ENCODE measurements around the gene ARID5B.

The ARID5B gene

GRCh38 chr10:62047228-62047892, 145.9 kb downstream of the ARID5B start:
- no CpG with 5 or more reads among the region's 3 CpGs for WGBS (ENCODE audit: extremely low coverage, insufficient coverage, insufficient read length)
- Histone ChIP-seq H3K9ac (ENCODE audit: low read length) (no peak overlapping the region), H2BK12ac (ENCODE audit: low read length) (no peak overlapping the region), H3K27me3 (ENCODE audit: insufficient read depth, low read length) (no peaks in the 10 kb centered on the region), H2BK5ac (ENCODE audit: low read depth, low read length, poor library complexity) (no peak overlapping the region), H2BK120ac (ENCODE audit: insufficient read depth, low read length, poor library complexity) (no peak overlapping the region), H2AFZ (ENCODE audit: insufficient read depth, low read length, poor library complexity) (no peak overlapping the region), H3K4me3 (ENCODE audit: low read depth, low read length) (no peak overlapping the region), H3K36me3 (ENCODE audit: control insufficient read depth in 1 of 2, insufficient read depth in 2 of 2, low read length in 2 of 2) (peaks cover 2 to 3% of the 10 kb centered on the region in 2 experiments), H4K8ac (ENCODE audit: low read depth, low read length) (no peak overlapping the region), H3K9me3 (ENCODE audit: insufficient read depth, low read depth, low read length) (no peaks in the 10 kb centered on the region), H4K12ac (ENCODE audit: low read depth, low read length) (no peak overlapping the region), H3K4me2 (ENCODE audit: low read length) (no peak overlapping the region), H3K79me1 (ENCODE audit: low read length) (peaks cover 16% of the 10 kb centered on the region), H3K23ac (ENCODE audit: low read length) (no peak overlapping the region), H3K4me1 (ENCODE audit: control insufficient read depth in 1 of 2, insufficient read depth in 2 of 2, low read length in 2 of 2) (peaks cover 11 to 22% of the 10 kb centered on the region in 2 experiments), H2AK5ac (ENCODE audit: low read length) (no peak overlapping the region), H3K27ac (ENCODE audit: low read depth, low read length) (no peak overlapping the region), H3K4ac (ENCODE audit: low read depth, low read length) (no peak overlapping the region), H3K18ac (ENCODE audit: low read length) (no peak overlapping the region), H4K91ac (ENCODE audit: low read depth, low read length) (peak overlapping the region; percentile 22), H3K79me2 (ENCODE audit: control insufficient read depth, insufficient read depth, low read length, poor library complexity) (no peaks in the 10 kb centered on the region), H3K14ac (ENCODE audit: low read length) (no peak overlapping the region)
- no peak for DNase-seq

GRCh38 chr10:62047960-62048383, 146.5 kb downstream of the ARID5B start:
- Histone ChIP-seq H3K4me1 (ENCODE audit: control insufficient read depth in 1 of 2, insufficient read depth in 2 of 2, low read length in 2 of 2) (peaks cover 7 to 19% of the 10 kb centered on the region in 2 experiments), H3K23ac (ENCODE audit: low read length) (no peak overlapping the region), H3K36me3 (ENCODE audit: control insufficient read depth in 1 of 2, insufficient read depth in 2 of 2, low read length in 2 of 2) (peaks cover 4 to 8% of the 10 kb centered on the region in 2 experiments), H2BK5ac (ENCODE audit: low read depth, low read length, poor library complexity) (no peak overlapping the region), H3K27me3 (ENCODE audit: insufficient read depth, low read length) (no peaks in the 10 kb centered on the region), H2BK12ac (ENCODE audit: low read length) (no peak overlapping the region), H3K4me3 (ENCODE audit: low read depth, low read length) (no peak overlapping the region), H3K18ac (ENCODE audit: low read length) (no peak overlapping the region), H3K9ac (ENCODE audit: low read length) (no peak overlapping the region), H2AFZ (ENCODE audit: insufficient read depth, low read length, poor library complexity) (no peak overlapping the region), H2AK5ac (ENCODE audit: low read length) (no peak overlapping the region), H3K79me1 (ENCODE audit: low read length) (peaks cover 13% of the 10 kb centered on the region), H4K91ac (ENCODE audit: low read depth, low read length) (peak overlapping the region; percentile 22), H4K12ac (ENCODE audit: low read depth, low read length) (no peak overlapping the region), H3K14ac (ENCODE audit: low read length) (no peak overlapping the region), H3K4me2 (ENCODE audit: low read length) (no peak overlapping the region), H3K4ac (ENCODE audit: low read depth, low read length) (no peak overlapping the region), H2BK120ac (ENCODE audit: insufficient read depth, low read length, poor library complexity) (no peak overlapping the region), H3K27ac (ENCODE audit: low read depth, low read length) (no peak overlapping the region), H3K79me2 (ENCODE audit: control insufficient read depth, insufficient read depth, low read length, poor library complexity) (no peaks in the 10 kb centered on the region), H4K8ac (ENCODE audit: low read depth, low read length) (no peak overlapping the region), H3K9me3 (ENCODE audit: insufficient read depth, low read depth, low read length) (no peaks in the 10 kb centered on the region)
- whole genome bisulfite sequencing (ENCODE audit: extremely low coverage, insufficient coverage, insufficient read length): no CpG with 5 or more reads among the region's 2 CpGs
- DNase-seq: no peak

- Histone ChIP-seq H2BK12ac (ENCODE audit: low read length) (no peak overlapping the region), H3K4ac (ENCODE audit: low read depth, low read length) (no peak overlapping the region), H3K18ac (ENCODE audit: low read length) (no peak overlapping the region), H3K9ac (ENCODE audit: low read length) (no peak overlapping the region), H3K9me3 (ENCODE audit: insufficient read depth, low read depth, low read length) (no peaks in the 10 kb centered on the region), H3K4me2 (ENCODE audit: low read length) (no peak overlapping the region), H3K4me1 (ENCODE audit: control insufficient read depth in 1 of 2, insufficient read depth in 2 of 2, low read length in 2 of 2) (peaks cover 7 to 17% of the 10 kb centered on the region in 2 experiments), H3K4me3 (ENCODE audit: low read depth, low read length) (no peak overlapping the region), H4K8ac (ENCODE audit: low read depth, low read length) (no peak overlapping the region), H3K79me2 (ENCODE audit: control insufficient read depth, insufficient read depth, low read length, poor library complexity) (no peaks in the 10 kb centered on the region), H2BK120ac (ENCODE audit: insufficient read depth, low read length, poor library complexity) (no peak overlapping the region), H3K79me1 (ENCODE audit: low read length) (peaks cover 13% of the 10 kb centered on the region), H2AFZ (ENCODE audit: insufficient read depth, low read length, poor library complexity) (no peak overlapping the region), H3K27me3 (ENCODE audit: insufficient read depth, low read length) (no peaks in the 10 kb centered on the region), H2BK5ac (ENCODE audit: low read depth, low read length, poor library complexity) (no peak overlapping the region), H4K12ac (ENCODE audit: low read depth, low read length) (no peak overlapping the region), H3K23ac (ENCODE audit: low read length) (no peak overlapping the region), H4K91ac (ENCODE audit: low read depth, low read length) (no peak overlapping the region), H2AK5ac (ENCODE audit: low read length) (no peak overlapping the region), H3K14ac (ENCODE audit: low read length) (no peak overlapping the region), H3K27ac (ENCODE audit: low read depth, low read length) (peak overlapping the region; percentile 63), H3K36me3 (ENCODE audit: control insufficient read depth in 1 of 2, insufficient read depth in 2 of 2, low read length in 2 of 2) (peaks cover 4 to 8% of the 10 kb centered on the region in 2 experiments)
- no CpG with 5 or more reads among the region's 5 CpGs for WGBS (ENCODE audit: extremely low coverage, insufficient coverage, insufficient read length)
- DNase-seq: no peak
These were observed 147.0 kb downstream of the ARID5B start for GRCh38 chr10:62048470-62048869.

- no peak overlapping the region for H3K4ac ChIP-seq (ENCODE audit: low read depth, low read length)
- no peaks in the 10 kb centered on the region for H3K27me3 ChIP-seq (ENCODE audit: insufficient read depth, low read length)
- H3K4me3 ChIP-seq (ENCODE audit: low read depth, low read length): peak overlapping the region; percentile 65
- H3K36me3 ChIP-seq (ENCODE audit: control insufficient read depth in 1 of 2, insufficient read depth in 2 of 2, low read length in 2 of 2): peaks cover 4 to 8% of the 10 kb centered on the region in 2 experiments
- peak overlapping the region; percentile 27 for H2BK120ac ChIP-seq (ENCODE audit: insufficient read depth, low read length, poor library complexity)
- peaks cover 13% of the 10 kb centered on the region for H3K79me1 ChIP-seq (ENCODE audit: low read length)
- peak; percentile 89 to 93 for DNase-seq
- H3K23ac ChIP-seq (ENCODE audit: low read length): no peak overlapping the region
- peak overlapping the region; percentile 12 for H3K18ac ChIP-seq (ENCODE audit: low read length)
- no peak overlapping the region for H2AK5ac ChIP-seq (ENCODE audit: low read length)
- H3K4me2 ChIP-seq (ENCODE audit: low read length): peak overlapping the region; percentile 78
- H3K14ac ChIP-seq (ENCODE audit: low read length): no peak overlapping the region
- peak overlapping the region; percentile 76 for H3K9ac ChIP-seq (ENCODE audit: low read length)
- H4K8ac ChIP-seq (ENCODE audit: low read depth, low read length): peak overlapping the region; percentile 33
- H2BK5ac ChIP-seq (ENCODE audit: low read depth, low read length, poor library complexity): peak overlapping the region; percentile 62
- peak overlapping the region; percentile 49 for H4K91ac ChIP-seq (ENCODE audit: low read depth, low read length)
- no peak overlapping the region for H4K12ac ChIP-seq (ENCODE audit: low read depth, low read length)
- H3K9me3 ChIP-seq (ENCODE audit: insufficient read depth, low read depth, low read length): no peaks in the 10 kb centered on the region
- H3K27ac ChIP-seq (ENCODE audit: low read depth, low read length): peak overlapping the region; percentile 63
- H3K4me1 ChIP-seq (ENCODE audit: control insufficient read depth in 1 of 2, insufficient read depth in 2 of 2, low read length in 2 of 2): peaks cover 7 to 17% of the 10 kb centered on the region in 2 experiments
- no CpG with 5 or more reads among the region's 21 CpGs for WGBS (ENCODE audit: extremely low coverage, insufficient coverage, insufficient read length)
- H2BK12ac ChIP-seq (ENCODE audit: low read length): peak overlapping the region; percentile 11
- H2AFZ ChIP-seq (ENCODE audit: insufficient read depth, low read length, poor library complexity): no peak overlapping the region
- no peaks in the 10 kb centered on the region for H3K79me2 ChIP-seq (ENCODE audit: control insufficient read depth, insufficient read depth, low read length, poor library complexity)
These were observed 147.6 kb downstream of the ARID5B start for GRCh38 chr10:62048919-62049623.
